Temporal lobe (tissue), 1 donor: ENCODE data around the gene NINJ1. TPM values are rescaled to one million over a fixed set of nuclear protein-coding genes. Genes with fewer than 3 reads are reported as not detected.

ENCODE experiments used
- total RNA-seq: library from RNA; depleted of rRNA; stranded (reverse); fragments of >200 nt; gene quantifications from one replicate; pipeline ENCODE4 v1.2.3, GENCODE V29; 2014

Gene NINJ1
- total RNA-seq, 1 donor from 2014 or later, result 6.9 TPM

Other genes starting within 250 kb of the NINJ1 start
- gene FGD3, start 186.7 kb downstream of the NINJ1 start, total RNA-seq, result 18.7 TPM
- 0.25 TPM for gene SUSD3, start 75.5 kb downstream of the NINJ1 start, total RNA-seq
- 14.5 TPM for gene CARD19, start 38.0 kb downstream of the NINJ1 start, total RNA-seq
- 30.7 TPM for gene WNK2, start 49.9 kb upstream of the NINJ1 start, total RNA-seq